Neural progenitor cell (in vitro differentiated cells): ENCODE results near the gene MTMR10.

Experiments
- CTCF ChIP-seq: fragments of 200-600 bp; sonication (generic); IDR thresholded peaks from 2 replicates; pipeline ENCODE4 v1.5.1; 2017; ENCODE audit warnings: antibody characterized with exemption, mild to moderate bottlenecking
- EZH2 ChIP-seq: fragments of 200-600 bp; sonication (generic); IDR thresholded peaks from 2 replicates; pipeline ENCODE4 v1.6.1; 2017; ENCODE audit warnings: antibody characterized with exemption, mild to moderate bottlenecking, moderate library complexity
- EZH2phosphoT487 ChIP-seq: fragments of 200-600 bp; sonication (generic); IDR thresholded peaks from 2 replicates; pipeline ENCODE4 v1.6.1; 2017; ENCODE audit warnings: antibody characterized with exemption

- no peak for TF ChIP-seq CTCF
- TF ChIP-seq EZH2, result no peak
- no peak for TF ChIP-seq EZH2phosphoT487
These were observed 41.5 kb upstream of the MTMR10 start for GRCh38 chr15:31032961-31033371.
